Sigmoid colon (tissue), 7 donors: ENCODE data around the gene SP140L. TPM values are rescaled to one million over a fixed set of nuclear protein-coding genes. Genes with fewer than 3 reads are reported as not detected.

Source experiments
- DNase-seq: peaks from one replicate; pipeline ENCODE4 v3.0.0-alpha.2; 2019
- H3K27ac ChIP-seq, 4 donors: fragments of 200-600 bp; sonication (generic); one replicate each; pipeline ENCODE4 v1.5.1; 2016 to 2019; ENCODE audit warnings: mild to moderate bottlenecking in 1 of 4
- H3K27me3 ChIP-seq, 3 donors: fragments of 200-600 bp; sonication (generic); one replicate each; pipeline ENCODE4 v1.5.1; 2019; ENCODE audit warnings: mild to moderate bottlenecking in 1 of 3
- H3K36me3 ChIP-seq, 4 donors: fragments of 200-600 bp; sonication (generic); one replicate each; pipeline ENCODE4 v1.5.1; 2016 to 2019
- H3K4me1 ChIP-seq, 4 donors: fragments of 200-600 bp; sonication (generic); one replicate each; pipeline ENCODE4 v1.5.1; 2017 to 2019
- H3K4me3 ChIP-seq, 4 donors: fragments of 200-600 bp; sonication (generic); one replicate each; pipeline ENCODE4 v1.5.1; 2017 to 2019; ENCODE audit warnings: mild to moderate bottlenecking in 2 of 4, moderate library complexity in 1 of 4
- H3K9me3 ChIP-seq, 4 donors: fragments of 200-600 bp in 3 of 4; sonication (generic) in 3 of 4; one replicate each; pipeline versions ENCODE4 v1.5.1 to v1.6.1; 2013 to 2019
- EP300 ChIP-seq, 4 donors: sonication (generic); formaldehyde crosslinking; IDR thresholded peaks; one replicate each; pipeline ENCODE4 v1.6.1; 2017; ENCODE audit warnings: antibody characterized with exemption in 4 of 4
- POLR2A ChIP-seq, 2 donors: fragments of 450-650 bp; IDR thresholded peaks; one replicate each; pipeline ENCODE4 v1.6.1; 2016; ENCODE audit warnings: antibody characterized with exemption in 2 of 2, mild to moderate bottlenecking in 2 of 2, moderate library complexity in 2 of 2
- POLR2AphosphoS5 ChIP-seq, 4 donors: sonication (generic); formaldehyde crosslinking; IDR thresholded peaks; one replicate each; pipeline ENCODE4 v1.6.1; 2017; ENCODE audit warnings: antibody characterized with exemption in 4 of 4
- WGBS, 2 donors: extraction: QIAGEN DNeasy Blood & Tissue Kit; methylation state at CpG; one replicate each; pipeline ENCODE4 v1.1.7; 2013; 5-methylcytosine and 5-hydroxymethylcytosine counted together
- intact Hi-C: fragments of 100-400 bp; cut with DNase I; formaldehyde crosslinking; loops from one replicate; pipeline ENCODE4 v1.15.1; 2023
- polyA plus RNA-seq, 3 donors: library from polyadenylated mRNA; stranded (reverse); fragments of 200-250 nt; gene quantifications; one replicate each; pipeline ENCODE4 v1.2.3, GENCODE V29; 2013
- total RNA-seq, 4 donors: library from RNA; depleted of rRNA; stranded (reverse); fragments of >200 nt; gene quantifications; one replicate each; pipeline ENCODE4 v1.1.0, GENCODE V29; 2016
- TF ChIP-seq, protein P1 (sequence below), 4 experiments: fragments of 450-650 bp in 3 of 4; fragments of 200-600 bp in 1 of 4; IDR thresholded peaks; one replicate each; pipeline ENCODE4 v1.5.1; 2016 to 2019; ENCODE audit warnings: antibody characterized with exemption in 4 of 4, mild to moderate bottlenecking in 3 of 4, moderate library complexity in 2 of 4
- donor health status: healthy with polysubstance abuse.
- donor health status: Bipolar disorder and iron deficiency.
- donor health status: healthy.

Gene SP140L
- total and polyA plus RNA-seq, 7 donors = 4.3 to 28.2 (median 8.2) TPM

DNA sequence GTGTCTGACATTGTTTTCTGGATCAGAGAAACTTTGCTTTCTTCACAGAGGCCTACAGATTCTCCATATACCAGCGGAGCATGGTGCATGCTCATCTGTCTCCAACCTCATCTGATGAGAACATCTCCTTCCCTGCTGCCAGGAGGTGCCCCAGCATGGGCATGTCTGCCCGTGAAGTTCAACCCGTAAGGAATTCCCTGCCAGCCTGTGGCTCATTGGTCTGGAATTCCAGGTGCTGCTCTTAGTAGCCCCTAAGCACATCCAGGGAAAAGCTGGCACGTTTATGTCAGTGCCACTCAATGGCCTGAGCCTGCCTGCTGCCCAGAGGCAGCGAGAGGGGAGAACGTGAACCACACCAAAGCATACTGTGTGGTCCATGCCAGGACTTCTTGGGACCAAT, 87.3 kb downstream of the SP140L start:
- no peaks in the 10 kb centered on the region for H3K9me3 ChIP-seq
- intact Hi-C loops = loop anchor here (5.0 to 10.0 kb wide), 3 partner anchors 197 to 490 kb away; partner anchors contain the start of genes FBXO36, SP110 and TRIP12
- DNase-seq = no peak
- WGBS, 2 donors = 95 to 96% methylated on average over 6 of the region's 6 CpGs
- H3K27ac ChIP-seq = no peak overlapping the region
- H3K4me1 ChIP-seq = peaks cover 0 to 51% (median 46%) of the 10 kb centered on the region in 4 donors
- H3K36me3 ChIP-seq = no peaks in the 10 kb centered on the region
- H3K27me3 ChIP-seq = no peaks in the 10 kb centered on the region
- H3K4me3 ChIP-seq = no peak overlapping the region
- no peak for TF ChIP-seq POLR2AphosphoS5 (IDR thresholded peaks at IDR 0.05)
- TF ChIP-seq, protein P1, sequence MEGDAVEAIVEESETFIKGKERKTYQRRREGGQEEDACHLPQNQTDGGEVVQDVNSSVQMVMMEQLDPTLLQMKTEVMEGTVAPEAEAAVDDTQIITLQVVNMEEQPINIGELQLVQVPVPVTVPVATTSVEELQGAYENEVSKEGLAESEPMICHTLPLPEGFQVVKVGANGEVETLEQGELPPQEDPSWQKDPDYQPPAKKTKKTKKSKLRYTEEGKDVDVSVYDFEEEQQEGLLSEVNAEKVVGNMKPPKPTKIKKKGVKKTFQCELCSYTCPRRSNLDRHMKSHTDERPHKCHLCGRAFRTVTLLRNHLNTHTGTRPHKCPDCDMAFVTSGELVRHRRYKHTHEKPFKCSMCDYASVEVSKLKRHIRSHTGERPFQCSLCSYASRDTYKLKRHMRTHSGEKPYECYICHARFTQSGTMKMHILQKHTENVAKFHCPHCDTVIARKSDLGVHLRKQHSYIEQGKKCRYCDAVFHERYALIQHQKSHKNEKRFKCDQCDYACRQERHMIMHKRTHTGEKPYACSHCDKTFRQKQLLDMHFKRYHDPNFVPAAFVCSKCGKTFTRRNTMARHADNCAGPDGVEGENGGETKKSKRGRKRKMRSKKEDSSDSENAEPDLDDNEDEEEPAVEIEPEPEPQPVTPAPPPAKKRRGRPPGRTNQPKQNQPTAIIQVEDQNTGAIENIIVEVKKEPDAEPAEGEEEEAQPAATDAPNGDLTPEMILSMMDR (IDR thresholded peaks at IDR 0.05) = no peak
- TF ChIP-seq EP300 (IDR thresholded peaks at IDR 0.05) = no peak
- TF ChIP-seq POLR2A (IDR thresholded peaks at IDR 0.05) = no peak

DNA sequence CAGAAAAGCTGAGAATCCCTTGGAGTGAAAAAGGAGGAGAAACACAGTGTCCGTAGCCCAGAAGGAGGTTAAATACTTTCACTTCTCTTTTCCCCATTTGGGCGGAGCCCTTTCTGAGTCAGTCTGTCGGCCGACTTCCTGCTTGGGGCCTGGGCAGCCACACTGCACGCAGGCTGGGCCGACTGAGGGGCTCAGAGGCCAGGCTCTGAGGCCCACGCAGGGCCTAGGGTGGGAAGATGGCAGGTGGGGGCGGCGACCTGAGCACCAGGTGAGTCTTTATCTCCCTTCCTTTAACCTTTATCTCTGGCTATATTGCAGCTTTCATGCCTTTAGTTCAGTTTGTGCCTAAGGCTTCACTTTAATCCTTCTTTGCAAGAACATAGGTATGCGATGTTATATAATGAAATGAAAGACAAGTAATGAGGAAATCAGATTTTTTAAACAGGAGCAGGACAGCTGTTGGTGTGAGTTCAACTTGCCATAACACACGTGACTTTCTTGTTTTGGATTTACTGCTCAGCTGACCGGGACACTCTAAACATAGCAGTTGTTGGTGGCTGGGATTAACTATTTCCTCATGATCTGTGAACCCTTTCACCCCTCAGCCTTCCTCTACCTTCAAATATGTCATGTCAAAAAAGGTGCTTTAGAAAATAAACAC, 89.2 kb downstream of the SP140L start, which contains the start of gene SP100:
TSS of gene SP100 (plus strand) at position 141 of the 661 bp plus-strand sequence. CDS start at position 237, 96 bp downstream.
- Histone ChIP-seq H3K27ac (peak within 1 kb of the TSS; percentile 84 to 92 (median 90)), H3K4me1 (peaks cover 0 to 59% (median 48%) of the 10 kb centered on the region in 4 donors), H3K9me3 (no peaks in the 10 kb centered on the region), H3K27me3 (no peaks in the 10 kb centered on the region), H3K36me3 (no peaks in the 10 kb centered on the region), H3K4me3 (peak within 1 kb of the TSS; percentile 50 to 65 (median 59))
- WGBS, 2 donors = 1 to 2% methylated on average over 12 of the region's 12 CpGs
- peak; percentile 39 to 55 for TF ChIP-seq POLR2A (IDR thresholded peaks at IDR 0.05)
- TF ChIP-seq, protein P1 (IDR thresholded peaks at IDR 0.05) = no peak
- TF ChIP-seq EP300 (IDR thresholded peaks at IDR 0.05) = no peak
- TF ChIP-seq POLR2AphosphoS5 (IDR thresholded peaks at IDR 0.05) = peak; percentile 57 to 83 (median 78)
- intact Hi-C loops = loop anchor here (5.0 to 10.0 kb wide), 3 partner anchors 296 to 491 kb away; partner anchors contain the start of genes CAB39, FBXO36 and TRIP12
- peak; percentile 90 for DNase-seq

DNA sequence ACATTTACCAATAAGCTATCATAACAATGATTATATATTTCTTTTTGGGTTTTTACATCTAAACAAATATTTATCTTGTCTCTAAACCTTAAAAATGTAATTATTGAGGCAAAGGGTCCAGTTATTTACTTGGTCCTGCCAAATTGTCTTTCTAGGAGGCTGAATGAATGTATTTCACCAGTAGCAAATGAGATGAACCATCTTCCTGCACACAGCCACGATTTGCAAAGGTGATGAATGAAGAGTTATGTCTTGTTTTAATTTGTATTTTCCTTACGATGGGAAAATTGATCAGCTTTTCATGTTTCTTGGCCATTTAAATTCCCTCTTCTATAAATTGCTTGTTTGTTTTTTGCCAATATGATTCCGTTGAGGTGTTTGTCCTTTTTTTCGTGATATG, 90.4 kb downstream of the SP140L start:
- Histone ChIP-seq H3K9me3 (no peaks in the 10 kb centered on the region), H3K4me1 (peaks cover 0 to 57% (median 40%) of the 10 kb centered on the region in 4 donors), H3K27me3 (no peaks in the 10 kb centered on the region), H3K4me3 (peak overlapping the region; percentile 50 to 65 (median 59)), H3K27ac (peak overlapping the region in 3 of 4 donors; percentile 89 to 92 (median 91)), H3K36me3 (no peaks in the 10 kb centered on the region)
- TF ChIP-seq, protein P1 (IDR thresholded peaks at IDR 0.05) = no peak
- TF ChIP-seq POLR2A (IDR thresholded peaks at IDR 0.05) (no peak), EP300 (IDR thresholded peaks at IDR 0.05) (no peak), POLR2AphosphoS5 (IDR thresholded peaks at IDR 0.05) (no peak)
- WGBS, 2 donors = 43 to 60% methylated on average over 4 of the region's 4 CpGs
- intact Hi-C loops = loop anchor here (5.0 to 10.0 kb wide), 3 partner anchors 295 to 493 kb away; partner anchors contain the start of genes CAB39, FBXO36 and TRIP12
- DNase-seq = no peak

DNA sequence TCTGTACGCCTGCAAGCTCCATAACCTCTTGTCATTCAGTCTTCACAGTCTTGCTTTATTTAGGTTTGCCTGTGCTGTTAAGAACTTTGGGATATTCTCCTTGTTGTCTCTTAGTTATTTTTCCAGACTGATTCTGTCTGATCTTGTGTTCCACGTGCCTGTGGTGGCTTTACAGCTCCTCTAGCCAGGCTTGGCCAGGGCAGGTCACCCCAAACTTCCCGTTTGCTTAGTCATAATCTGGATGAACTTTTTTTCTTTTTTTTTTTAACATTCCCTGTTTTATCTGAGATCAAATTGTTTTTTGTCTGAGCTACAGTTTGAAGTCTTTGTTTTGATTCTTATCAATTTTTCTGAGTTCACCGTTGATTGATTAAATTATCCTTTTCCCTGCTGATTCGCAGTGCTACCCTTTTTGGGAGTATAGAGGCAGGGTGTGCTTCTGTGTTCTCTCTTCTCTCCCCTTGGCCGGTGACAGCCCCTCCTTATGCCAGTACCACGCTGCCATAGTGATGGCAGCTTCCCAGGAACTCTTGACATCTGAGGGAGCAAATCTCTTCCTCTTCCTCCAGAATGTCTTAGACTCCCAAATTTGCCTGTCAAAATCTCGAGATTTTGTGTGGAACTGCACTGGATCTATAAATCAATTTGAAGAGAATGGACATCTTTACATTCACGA, 91.5 kb downstream of the SP140L start:
- Histone ChIP-seq H3K36me3 (no peaks in the 10 kb centered on the region), H3K27ac (peak overlapping the region in 1 of 4 donors; percentile 91), H3K4me1 (peaks cover 0 to 63% (median 42%) of the 10 kb centered on the region in 4 donors), H3K27me3 (no peaks in the 10 kb centered on the region), H3K9me3 (no peaks in the 10 kb centered on the region), H3K4me3 (peak overlapping the region in 2 of 4 donors; percentile 3 to 65)
- TF ChIP-seq EP300 (IDR thresholded peaks at IDR 0.05) (no peak), POLR2AphosphoS5 (IDR thresholded peaks at IDR 0.05) (no peak), POLR2A (IDR thresholded peaks at IDR 0.05) (no peak)
- TF ChIP-seq, protein P1 (IDR thresholded peaks at IDR 0.05) = no peak
- intact Hi-C loops = loop anchor here (5.0 to 10.0 kb wide), 3 partner anchors 294 to 494 kb away; partner anchors contain the start of genes CAB39, FBXO36 and TRIP12
- no peak for DNase-seq
- WGBS, 2 donors = 52 to 60% methylated on average over 9 of the region's 9 CpGs
